Activated CD4-positive, alpha-beta T cell treated with anti-CD3 and anti-CD28 coated beads, Interleukin-2, amount 50 U/mL, for 1 hour (primary cell): ENCODE results near the gene SELENOM.
"Not testable (repeated sequence)": the region's sequence is repeated elsewhere in the genome, so short reads cannot be mapped to it uniquely, and the experiment has no call there.

Source experiments
- DNase-seq: peaks from one replicate; pipeline ENCODE4 v3.0.0-alpha.2; 2020

The SELENOM gene

GRCh38 chr22:31073125-31073524, 34.2 kb downstream of the SELENOM start:
- not testable (repeated sequence) for DNase-seq

GRCh38 chr22:31069691-31070314, 37.6 kb downstream of the SELENOM start:
- DNase-seq: not testable (repeated sequence)

GRCh38 chr22:31068970-31069369, 38.4 kb downstream of the SELENOM start:
- no peak for DNase-seq

- no peak for DNase-seq
These were observed 43.0 kb downstream of the SELENOM start for GRCh38 chr22:31064369-31064768.

GRCh38 chr22:31062566-31063230, 44.7 kb downstream of the SELENOM start:
- no peak for DNase-seq

GRCh38 chr22:31059663-31060062, 47.7 kb downstream of the SELENOM start:
- DNase-seq: not testable (repeated sequence)

- no peak for DNase-seq
These were observed 50.3 kb downstream of the SELENOM start for GRCh38 chr22:31056986-31057599.

- no peak for DNase-seq
These were observed 51.7 kb downstream of the SELENOM start for GRCh38 chr22:31055635-31056159.

GRCh38 chr22:31055117-31055634, 52.2 kb downstream of the SELENOM start:
- no peak for DNase-seq
